HG02973 (cell line): ENCODE data around the gene FCN1.
"Not testable (repeated sequence)": the region's sequence is repeated elsewhere in the genome, so short reads cannot be mapped to it uniquely, and the experiment has no call there.

Experiments
- ATAC-seq: cut with Tn5 transposase; IDR thresholded peaks from one replicate; pipeline ENCODE4 v1.9.1; 2021; ENCODE audit warnings: moderate library complexity; ENCODE audit not compliant: unreplicated experiment

FCN1 gene

DNA sequence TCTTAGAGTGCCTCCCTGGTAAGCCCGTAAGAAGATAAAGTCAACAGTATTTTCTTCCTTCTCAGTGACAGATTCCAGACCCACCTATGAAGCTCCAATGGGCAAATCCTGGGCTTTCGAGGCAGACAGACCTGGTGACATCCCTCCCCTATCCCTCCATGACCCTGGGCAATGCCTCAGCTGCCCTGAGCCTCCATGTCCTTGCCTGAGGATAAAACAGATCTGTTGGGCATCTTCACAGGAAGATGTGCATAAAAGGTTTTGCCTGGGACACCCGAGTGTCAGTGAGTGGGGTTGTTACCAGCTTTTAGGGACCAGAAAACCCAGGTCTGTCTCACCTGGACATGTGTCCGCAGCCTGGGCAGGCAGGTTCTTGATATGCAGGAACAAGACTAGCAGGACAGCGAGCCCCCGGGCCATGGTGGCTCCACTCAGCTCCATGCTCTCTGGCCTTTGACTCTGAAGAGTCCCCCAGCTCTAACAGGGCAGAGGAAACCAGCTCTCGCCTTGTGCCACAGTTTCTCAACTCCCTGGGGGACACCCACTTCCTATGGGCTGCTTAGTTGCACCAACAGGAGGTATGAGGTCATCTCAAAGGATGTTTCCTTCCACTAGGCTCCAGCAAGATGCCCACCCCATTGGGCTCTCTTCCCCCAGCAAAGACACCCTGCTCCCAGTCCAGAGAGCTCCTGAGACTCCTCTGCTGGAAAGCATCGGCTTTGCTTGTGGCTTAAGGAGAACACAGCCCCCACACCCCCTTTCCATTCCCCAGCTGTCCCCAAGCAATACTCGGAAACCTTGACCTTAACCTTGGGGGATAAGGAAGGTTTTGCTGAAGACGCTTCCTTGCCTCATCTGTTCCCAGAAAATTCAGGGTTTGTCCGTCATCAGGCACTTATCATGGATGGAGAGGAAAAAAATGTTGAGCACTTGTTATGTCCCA, at the start of gene FCN1:
Gene FCN1 (minus strand): TSS at position 482 of the 943 bp plus-strand sequence. CDS start 41 bp downstream, at position 441.
- ATAC-seq = no peak

DNA sequence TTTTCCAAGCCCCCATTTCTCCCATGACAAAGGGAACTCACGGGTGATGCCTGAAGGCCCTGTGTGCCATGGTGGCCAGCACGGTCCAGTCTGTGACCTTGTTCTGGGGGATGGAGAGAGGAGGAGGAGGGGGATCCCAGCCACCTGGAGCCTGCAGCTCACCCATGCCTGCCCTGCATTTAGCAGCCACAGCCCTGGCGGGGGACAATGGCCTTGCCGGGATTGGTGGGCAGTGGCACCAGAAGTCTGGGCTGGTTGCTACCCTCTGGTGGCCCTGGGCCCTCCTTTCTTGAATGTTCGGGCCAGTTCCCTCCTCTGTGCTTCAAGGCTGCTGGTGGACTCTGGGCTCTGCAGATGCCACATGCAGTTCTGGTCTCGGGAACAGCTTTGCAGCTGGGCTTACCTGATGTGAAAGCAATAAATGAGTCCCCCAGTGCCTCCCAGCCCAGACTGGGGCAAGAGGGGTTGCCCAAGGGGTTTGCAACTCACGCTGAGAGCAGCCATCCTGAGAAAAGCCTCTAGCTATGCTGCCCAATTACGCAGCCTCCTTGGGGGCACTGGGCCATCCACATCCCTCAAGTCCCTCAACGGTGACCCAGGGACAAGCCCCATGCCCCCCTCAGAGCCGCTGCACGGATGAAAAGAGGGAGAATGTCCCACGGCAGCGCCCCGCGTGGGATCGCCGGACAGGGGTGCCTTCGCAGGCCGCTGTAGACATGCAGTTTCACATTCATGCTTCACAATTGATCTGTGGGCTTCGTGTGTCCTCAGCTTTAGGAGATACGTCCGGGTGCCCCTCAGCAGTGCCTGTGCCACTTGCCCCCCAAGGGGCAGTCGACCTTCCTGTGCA, 49.2 kb upstream of the FCN1 start:
- ATAC-seq = no peak

DNA sequence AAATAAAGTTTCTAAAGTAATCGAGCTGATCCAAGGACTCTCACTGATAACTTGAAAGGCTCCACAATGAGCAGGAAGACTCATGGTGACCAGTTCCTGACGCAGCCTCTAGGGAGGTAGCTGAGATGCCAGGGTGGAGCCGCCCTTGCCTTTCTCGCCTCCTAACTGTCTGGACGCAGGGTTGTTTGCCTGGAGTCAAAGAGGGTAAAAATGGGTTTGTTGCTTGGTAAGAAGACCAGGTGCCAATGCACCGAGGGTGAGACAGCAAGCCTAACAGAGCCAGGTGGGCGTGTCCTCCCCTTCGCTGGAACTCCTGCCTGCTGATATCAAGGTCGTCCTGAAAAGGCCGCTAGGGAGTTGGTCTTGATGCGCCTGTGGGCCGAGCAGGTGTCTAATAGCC, 48.6 kb upstream of the FCN1 start:
- no peak for ATAC-seq

DNA sequence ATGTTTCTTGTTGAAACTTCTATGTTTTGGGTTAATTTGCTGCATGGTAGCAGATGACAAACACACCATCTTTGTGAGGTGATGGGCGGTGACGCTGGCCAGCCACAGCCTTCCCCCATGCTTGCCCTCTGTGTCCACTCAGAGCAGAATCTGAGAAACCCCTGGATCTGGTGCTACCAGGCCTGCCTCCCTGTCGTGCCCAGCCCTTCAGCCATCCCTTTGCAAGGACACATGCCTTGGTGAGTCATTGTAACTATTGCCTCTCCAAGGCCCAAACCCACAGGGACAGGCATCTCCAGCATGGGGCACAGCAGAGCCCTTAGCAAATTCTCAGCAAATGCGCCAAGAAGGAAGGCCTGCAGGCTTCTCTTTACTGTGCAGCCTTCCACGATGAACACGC, 48.1 kb upstream of the FCN1 start:
- no peak for ATAC-seq

DNA sequence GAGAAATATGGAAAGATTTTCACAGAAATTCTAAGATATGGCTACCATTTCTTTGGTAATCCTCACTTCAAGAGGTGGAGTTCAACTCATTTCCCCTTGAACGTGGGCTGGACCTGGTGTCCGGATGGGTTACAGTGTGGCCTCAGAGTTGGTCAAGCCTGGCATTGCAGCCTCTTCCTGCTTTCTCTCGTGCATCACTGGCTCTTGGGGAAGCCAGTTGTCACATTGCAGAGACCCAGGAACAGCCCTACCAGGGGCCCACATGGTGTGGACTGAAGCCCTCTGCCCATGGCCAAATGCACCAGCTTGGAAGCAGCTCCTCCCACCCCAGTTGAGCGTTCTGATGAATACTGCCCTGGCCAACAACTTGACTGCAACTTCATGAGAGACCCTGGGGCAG, 47.7 kb upstream of the FCN1 start:
- ATAC-seq = no peak

DNA sequence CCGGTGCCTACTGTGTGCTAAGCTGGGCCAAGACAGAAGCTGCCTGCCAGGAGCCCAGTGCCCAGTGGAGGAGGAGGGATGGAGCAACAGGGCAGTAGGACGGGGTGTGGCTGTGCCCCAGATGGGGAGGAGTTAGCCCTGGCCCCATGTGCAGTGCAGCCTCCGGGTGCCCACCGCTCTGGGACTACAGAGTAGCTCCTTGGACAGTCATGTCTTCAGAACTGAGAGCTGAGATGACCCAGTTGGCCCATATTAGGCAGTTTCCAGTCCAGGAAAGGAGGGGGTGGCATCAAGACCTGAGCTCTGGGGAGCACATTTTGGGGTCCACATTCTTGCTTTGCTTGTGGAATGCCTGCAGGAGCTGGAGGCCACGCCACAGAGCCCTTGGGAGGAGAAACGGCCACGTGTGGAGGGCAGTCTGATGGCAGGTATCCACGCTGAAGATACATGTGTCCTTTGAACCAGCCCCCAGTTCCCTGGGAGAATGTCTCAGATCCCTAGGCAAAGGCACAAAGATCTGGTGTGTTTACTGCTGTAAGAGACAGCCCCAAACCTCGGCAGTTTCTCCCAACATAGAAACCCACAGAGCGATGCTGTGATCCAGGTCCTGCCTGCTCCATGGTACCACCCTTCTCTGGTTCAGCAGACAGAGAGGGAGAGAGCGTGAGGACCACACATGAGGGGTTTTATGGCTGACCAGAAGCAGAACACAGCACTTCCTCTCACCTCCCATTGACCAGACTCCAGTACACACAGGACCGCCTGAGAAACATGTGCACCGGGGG, 46.8 kb upstream of the FCN1 start:
- no peak for ATAC-seq

DNA sequence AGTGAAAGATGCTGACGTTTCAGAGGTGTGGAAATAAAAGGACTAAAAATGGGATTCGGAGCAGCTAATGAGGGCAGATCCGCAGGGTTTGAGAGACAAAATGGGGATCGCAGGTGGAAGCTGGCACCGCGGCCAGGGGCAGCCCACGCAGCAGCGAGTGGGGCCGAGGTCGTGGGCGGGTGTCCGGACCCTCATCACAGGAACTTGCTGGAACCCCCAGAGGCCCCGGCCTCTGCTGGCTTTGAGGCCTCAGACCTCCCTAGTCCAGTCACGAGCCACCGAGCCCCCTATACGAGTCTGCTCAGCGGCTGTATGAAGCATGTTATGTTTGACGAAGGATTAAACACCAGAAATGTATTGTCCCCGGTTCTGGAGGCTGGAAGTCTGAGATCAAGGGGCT, 45.8 kb upstream of the FCN1 start:
- no peak for ATAC-seq

DNA sequence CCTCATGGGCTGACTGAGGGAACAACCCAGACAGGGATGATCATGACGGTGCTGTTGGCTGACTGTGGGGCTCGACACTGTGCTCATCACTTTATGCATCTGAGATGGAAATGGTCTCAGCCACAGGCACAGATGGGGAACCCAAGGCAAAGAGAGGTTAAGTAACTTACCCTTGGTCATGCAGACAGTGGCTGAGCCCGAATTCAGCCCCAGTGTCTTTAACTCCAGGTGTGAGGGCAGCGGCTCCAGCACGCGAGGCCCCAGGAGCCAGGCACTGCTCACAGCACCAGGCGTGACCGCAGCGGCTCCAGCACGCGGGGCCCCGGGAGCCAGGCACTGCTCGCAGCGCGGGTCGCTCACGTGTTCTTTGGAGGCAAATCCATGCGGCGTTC, 45.3 kb upstream of the FCN1 start:
- ATAC-seq = no peak

DNA sequence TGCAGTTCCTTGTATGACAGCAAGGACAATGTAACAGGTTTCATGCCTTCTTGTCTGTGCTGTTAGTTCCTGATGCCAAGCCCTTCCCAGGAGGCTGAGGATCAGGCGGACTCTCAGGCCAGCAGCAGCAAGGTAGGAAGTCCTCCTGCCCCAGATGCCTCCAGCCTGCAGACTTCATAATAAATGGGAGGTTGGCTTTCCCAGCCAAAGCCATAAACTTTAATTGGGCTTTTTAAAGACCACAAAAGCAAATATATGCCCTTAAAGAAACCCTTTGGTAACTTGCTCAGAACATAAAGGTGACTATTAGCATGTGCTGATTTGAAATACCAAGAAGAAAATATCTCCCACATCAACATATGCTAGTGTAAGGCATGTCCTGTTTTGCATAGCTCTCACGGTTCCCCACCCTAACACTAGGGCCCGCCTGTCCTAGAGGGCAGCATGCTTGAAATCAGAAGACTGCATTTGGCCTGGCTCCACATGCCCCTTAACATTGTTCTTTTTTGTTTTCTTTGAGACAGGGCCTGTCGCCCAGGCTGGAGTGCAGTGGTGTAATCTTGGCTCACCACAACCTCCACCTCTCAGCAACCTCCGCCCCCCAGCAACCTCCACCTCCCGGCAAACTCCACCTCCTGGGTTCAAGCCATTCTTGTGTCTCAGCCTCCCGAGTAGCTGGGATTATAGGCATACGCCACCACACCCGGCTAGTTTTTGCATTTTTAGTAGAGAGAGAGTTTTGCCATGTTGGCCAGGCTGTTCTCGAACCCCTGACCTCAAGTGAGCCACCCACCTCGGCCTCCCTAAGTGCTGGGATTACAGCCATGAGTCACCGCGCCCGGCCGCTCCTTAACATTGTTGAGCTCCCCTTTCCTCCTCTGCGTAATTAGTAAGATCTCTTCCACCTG, 44.6 kb upstream of the FCN1 start:
- ATAC-seq = no peak

DNA sequence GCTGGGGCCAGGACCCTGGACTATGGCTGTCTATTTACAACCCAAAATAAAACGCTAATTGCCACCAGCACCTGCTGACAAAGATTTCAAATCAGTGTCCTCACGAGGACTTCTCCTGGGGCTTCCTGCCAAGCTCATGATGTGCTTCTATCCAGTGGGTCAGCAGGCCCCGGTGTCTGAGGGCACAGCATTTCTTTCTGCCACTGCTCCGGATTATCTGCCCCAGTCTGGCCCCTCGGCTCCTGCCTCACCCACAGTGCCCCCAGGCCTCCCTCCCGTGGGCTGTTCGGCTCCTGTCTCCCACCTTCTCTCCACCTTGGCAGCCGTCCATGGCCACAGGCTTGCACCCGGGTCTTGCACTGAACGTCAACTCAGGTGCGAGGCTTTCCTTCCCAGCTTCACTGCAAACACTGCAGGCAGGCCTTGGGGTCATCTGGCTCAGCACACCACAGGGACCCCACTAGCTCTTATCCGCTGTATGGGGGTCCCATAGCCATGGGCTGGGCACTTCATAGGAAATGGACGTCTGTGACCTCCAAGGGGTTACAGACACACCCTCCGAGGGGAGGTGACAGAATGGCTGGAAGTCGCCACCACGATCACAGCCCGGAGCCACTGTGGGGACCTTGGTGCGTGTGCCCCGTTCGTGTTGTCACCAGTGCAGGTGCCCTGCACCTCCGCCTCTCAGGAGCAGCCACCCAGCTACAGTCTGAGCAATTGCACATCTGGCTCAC, 43.8 kb upstream of the FCN1 start:
- ATAC-seq = no peak

DNA sequence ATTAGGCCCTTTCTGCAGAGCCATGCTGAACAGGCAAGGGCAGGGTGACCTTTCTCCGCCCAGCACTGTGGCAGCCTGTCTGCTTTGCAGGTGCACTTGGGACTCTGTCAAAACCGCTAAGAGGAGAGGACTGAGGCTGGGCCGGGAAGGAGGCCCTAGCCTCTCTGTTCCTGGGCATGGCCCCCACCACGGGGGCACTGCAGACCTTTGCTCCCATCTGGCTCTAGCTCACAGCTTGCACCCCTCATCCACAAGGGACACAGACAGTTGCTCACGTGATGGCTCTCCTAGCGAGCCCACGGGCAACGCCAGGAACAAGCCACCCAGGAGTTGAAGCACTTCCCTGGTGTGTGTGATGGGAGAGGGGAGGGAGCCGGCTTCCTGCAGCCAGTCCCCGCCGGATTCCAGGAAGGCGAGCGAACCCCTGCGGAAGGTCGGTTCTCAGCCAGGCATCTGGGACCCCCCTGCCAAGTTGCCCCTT, 43.0 kb upstream of the FCN1 start:
- no peak for ATAC-seq

DNA sequence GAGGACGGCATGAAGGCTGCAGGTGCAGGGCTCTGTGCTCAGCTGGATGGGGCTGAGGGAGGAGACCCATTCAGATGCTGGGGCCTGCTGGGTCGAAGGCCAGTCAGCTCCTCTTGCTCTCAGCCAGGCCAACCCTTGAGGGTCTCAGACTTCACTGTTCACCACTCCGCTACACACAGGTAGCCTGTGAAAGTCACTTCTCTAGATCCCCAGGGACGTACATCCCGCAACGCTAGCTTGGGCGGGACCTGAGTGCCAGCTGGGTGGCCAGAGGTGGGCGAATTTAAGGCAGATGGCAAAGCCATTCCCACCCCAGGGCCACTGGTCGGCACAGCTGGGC, 42.2 kb upstream of the FCN1 start:
- no peak for ATAC-seq

DNA sequence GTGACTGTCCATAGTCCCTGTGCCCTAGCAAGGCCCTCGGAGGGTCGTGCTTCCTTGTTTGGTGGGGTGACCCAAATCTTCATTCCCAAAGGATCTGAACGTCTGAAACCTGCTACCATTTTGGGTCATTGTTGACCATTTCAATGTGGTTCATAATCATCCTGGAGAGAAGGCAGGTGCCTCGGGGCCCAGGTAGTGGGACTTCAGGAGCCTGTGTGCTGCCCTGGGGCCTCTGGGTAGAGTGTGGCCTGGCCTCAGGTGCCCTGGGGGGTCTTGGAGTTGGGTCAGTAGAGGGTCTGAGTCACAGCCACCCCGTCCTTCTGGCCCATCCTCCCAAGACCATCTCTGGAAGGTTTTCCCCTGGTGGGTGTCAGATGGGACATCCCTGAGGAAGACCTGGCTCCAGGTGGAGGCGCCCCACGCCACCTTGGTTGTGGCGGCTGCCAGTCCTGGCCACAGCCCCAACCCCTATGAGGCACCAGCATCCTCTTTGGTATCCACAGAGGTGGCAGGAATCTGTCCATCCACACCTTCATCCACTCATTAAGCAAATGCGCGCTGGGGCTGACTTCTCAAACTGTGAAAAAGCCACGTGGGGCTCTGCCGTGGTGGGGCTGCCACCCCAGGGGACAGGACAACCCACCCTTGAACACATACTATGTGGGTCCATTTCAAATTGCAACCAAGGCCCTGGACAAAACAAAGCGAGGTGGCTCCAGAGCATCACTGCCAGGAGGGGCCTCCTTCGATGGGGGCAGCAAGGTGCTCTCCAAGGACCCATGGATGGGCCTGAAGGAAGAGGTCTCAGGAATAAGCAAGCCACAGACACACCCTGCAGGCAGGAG, 41.6 kb upstream of the FCN1 start:
- no peak for ATAC-seq

DNA sequence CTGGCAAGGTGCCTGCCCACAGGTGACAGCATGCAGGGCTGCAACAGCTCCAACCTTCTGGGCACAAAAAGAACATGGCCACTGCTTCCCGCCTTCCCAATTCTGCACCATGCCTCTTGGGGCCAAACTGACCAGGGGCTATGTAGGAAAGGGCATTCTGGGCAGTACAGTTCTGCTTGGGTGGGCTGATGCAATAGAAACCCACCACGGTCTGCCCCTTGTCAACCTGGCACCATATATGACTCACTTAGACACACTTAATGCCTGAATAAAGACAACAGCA, 40.2 kb upstream of the FCN1 start:
- ATAC-seq = no peak

DNA sequence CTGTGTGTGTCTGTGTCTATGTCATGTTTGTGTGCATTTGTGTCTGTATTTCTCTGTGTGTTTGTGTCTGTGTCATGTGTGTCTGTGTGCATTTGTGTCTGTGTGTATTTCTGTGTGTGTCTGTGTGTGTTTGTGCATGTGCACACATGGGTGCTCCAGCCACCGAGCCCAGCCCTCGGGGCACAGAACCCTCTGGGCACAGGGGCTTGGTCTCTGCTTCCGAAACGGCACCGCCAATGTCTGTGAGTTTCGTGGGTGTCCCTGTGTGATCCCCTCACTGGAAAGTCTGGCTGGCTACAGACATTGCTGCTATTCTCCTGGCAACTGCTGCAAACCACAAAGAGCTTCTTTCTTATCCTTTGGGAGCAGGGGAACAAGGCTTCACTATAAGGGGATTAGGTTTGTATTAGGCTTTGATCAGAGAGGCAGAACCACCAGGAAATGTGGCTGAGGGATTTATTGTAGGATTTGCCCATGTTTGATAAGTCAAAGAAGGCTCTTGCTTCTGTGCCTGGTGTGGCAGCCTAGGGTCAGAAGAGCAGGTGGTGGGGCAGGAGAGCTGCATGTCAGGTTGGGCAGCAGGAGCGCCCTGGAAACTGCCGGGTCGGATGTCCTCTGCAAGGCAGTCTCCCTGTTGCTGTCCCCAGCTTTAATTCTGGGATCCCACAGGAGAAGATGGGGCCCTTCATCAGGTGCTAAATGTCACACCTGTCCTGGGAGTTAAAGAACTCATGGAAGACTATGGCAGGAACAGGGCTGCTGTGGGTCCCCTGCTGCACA, 39.6 kb upstream of the FCN1 start:
- no peak for ATAC-seq

DNA sequence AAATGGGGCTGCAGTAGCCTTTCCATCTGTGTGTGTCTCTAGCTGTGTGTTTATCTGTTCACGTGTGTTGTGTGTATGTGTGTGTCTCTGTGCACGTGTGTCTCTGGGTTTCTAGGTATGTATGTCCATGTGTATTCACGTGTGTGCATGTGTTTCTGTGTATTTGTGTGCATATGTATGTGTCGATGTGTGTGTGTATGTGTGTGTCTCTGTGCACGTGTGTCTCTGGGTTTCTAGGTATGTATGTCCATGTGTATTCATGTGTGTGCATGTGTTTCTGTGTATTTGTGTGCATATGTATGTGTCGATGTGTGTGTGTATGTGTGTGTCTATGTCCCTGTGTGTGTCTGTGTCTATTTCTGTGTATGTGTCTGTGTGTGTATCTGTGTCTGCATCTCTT, 38.7 kb upstream of the FCN1 start:
- ATAC-seq = not testable (repeated sequence)

DNA sequence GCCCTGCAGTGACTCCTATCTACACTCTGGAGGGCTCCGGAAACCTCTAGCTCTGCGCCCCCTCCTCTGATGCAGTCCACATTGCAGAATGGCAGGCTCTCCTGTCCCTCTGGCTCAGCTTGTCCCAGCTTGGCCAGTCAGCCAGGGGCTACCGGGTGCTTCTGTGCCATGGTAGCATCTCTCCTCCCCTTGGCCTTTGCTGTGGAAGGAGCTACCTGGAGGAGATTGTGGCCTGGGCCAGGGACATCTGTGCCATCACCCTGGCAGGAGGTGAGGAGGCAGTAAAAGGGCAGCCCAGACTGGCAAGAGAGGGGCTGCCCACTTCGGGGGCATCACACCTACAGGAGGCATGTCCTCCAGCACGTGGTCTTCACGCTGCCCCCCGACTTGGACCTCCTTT, 38.1 kb upstream of the FCN1 start:
- ATAC-seq = no peak

DNA sequence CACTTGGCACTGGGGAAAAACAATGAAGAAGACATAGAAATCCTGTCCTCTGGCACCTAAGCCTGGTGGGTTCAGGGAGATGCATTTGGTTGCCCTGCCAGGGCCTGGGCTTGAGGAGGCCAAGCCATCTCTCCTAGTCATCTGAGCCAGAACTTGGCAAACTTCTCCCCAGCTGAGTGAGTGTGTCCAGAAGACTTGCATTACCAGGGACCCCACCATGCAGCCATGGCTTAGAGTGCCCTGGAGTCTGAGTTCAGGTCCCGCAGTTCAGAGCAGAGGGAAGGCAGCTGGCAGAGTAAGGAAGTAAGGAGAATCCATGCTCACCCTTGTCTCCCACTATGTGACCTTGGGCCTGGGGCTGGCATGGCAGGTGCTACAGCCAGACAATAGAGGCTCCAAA, 37.4 kb upstream of the FCN1 start:
- no peak for ATAC-seq
